Activated naive CD4-positive, alpha-beta T cell treated with Interleukin-2 at 50 U/mL for 16 hours (primary cell): ENCODE measurements around the gene PUM1.

Source experiments
- DNase-seq: peaks from one replicate; pipeline ENCODE4 v3.0.0-alpha.2; 2020

Gene PUM1

DNA sequence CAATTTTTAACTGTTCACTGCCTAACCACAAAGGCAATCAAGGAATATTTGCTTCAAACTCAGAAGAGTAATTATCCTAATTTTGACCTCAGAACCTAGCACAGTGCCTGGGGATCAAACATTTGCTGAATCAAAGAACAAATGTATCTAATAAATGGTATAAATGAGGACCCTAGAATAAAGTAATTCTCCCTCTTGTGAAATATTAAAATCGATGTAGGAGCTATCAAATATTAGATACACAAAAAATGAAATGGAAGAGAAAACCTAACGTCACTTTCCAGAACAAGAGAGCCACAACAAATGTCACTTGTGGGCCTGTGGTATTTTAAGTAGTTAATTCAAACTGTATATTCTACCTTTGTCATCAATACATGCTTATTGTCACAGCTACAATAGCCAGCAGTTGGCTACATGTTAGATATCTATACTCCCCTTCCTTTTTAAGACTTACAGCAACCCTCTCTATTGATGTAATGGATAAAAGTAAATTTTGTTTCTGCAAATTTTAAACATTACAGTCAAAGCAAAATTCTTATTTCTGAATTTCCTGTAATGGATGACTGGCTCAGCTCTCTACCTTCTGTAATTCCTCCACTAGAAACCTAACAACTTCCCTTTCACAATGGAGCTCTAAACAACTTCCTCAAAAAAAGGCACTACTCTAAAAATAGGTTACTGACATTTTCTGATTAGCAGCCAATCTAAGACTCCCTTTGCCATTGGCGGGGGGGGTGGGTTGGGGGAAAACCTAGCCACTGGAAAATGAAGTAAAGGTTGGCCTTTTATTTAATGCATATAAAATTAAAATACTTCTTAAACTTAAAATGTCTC, 37.6 kb downstream of the PUM1 start:
- no peak for DNase-seq

- DNase-seq = no peak
These were observed 43.3 kb downstream of the PUM1 start for GRCh38 chr1:31022259-31022658.

GRCh38 chr1:31020007-31020790, 45.3 kb downstream of the PUM1 start:
- no peak for DNase-seq

- DNase-seq = no peak
These were observed 46.1 kb downstream of the PUM1 start for GRCh38 chr1:31019401-31019800.

- no peak for DNase-seq
These were observed 48.6 kb downstream of the PUM1 start for GRCh38 chr1:31016868-31017267.

- DNase-seq = no peak
These were observed 52.2 kb downstream of the PUM1 start for GRCh38 chr1:31013187-31013864.

- no peak for DNase-seq
These were observed 53.1 kb downstream of the PUM1 start for GRCh38 chr1:31012210-31012924.

DNA sequence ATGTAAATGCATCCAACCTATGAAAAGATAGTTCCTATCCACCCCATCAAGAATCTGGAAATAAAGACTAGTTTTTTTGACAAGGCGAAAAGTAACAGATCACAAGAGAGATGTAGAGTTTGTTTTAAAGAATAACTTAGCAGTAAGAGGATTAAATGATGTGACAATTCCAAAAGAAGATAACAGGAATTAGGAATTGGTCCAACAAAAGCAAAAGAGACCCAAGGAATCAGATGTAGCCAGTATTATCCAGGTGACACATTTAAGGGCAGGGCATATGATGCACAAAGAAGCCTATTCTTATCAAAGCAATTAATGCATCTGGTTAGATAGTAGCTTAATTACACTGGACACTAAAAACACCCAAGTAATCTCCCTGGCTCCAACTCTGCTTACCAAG, 53.8 kb downstream of the PUM1 start:
- no peak for DNase-seq

- DNase-seq = peak; percentile 21
These were observed 55.2 kb downstream of the PUM1 start for GRCh38 chr1:31010086-31010989.

- DNase-seq = no peak
These were observed 58.0 kb downstream of the PUM1 start for GRCh38 chr1:31007462-31007991.

DNA sequence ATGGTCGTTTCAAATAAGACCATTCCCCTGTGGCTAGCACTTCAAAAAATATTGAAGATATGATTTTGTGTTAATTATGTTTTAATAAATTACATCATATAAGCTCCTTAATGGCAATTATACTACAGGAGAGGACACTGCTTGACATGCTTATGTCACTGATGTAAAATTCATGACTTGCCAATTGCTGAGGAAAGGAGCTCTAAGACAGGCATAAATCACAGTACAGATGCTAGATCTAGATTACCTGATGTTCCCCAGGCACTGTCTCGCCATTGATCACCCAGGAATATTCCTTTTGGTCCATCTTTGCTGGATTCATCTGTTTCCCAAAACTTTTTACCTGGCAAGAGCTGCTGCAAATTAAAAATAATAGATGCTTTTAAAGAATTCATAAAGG, 58.8 kb downstream of the PUM1 start:
- no peak for DNase-seq

DNA sequence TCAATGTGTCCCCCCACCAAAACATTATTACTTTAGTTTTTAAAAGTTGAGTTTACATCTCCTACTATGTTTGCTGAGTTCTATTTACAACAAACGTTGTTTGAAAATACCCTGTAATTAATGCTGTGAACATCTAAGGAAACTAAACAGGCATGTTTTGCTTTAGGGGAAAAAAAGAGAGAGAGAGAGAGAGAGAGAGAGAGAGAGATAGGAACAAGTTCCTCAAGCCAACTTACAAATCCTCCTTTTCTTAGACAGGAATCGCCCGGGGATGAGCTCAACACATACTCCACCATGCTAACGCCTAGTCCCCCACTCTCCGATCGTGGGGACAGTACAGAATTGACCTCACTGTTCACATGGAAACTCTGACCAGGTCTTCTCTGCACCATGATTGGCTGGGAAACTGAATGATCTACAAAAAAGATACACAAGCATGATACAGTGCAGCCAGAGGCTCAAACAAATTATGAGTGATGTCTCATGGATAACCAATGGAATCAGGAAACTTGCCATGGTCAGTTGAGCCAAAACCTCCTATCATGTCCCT, 59.8 kb downstream of the PUM1 start:
- DNase-seq = no peak

GRCh38 chr1:31005198-31005597, 60.3 kb downstream of the PUM1 start:
- no peak for DNase-seq

GRCh38 chr1:31004231-31004621, 61.3 kb downstream of the PUM1 start:
- no peak for DNase-seq

DNA sequence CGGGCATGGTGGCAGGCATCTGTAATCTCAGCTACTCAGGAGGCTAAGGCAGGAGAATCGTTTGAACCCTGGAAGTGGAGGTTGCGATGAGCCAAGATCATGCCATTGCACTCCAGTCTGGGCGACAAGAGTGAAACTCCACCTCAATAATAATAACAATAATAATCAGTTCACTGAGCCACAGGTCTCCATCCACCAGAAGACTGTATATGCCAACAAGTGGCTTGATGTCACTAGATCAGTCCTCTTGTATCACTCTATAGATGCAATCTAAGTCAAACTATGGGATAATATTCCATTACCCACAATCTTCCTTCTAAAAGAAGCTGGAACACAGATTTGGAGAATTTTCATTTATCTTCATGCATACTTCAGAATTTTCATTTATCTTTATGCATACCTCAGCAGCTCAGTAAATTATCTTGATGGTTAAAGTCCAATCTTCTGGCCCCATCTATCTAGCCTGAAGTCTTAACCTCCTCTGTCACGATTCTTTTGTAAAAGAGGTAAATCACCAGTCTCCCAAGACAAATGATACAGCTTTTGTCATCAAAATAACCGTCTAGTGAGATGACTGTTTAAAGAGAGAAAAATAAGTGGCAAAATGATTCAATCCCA, 61.8 kb downstream of the PUM1 start:
- no peak for DNase-seq

- DNase-seq = no peak
These were observed 65.2 kb downstream of the PUM1 start for GRCh38 chr1:31000301-31000700.

GRCh38 chr1:30998887-30999286, 66.6 kb downstream of the PUM1 start:
- no peak for DNase-seq

DNA sequence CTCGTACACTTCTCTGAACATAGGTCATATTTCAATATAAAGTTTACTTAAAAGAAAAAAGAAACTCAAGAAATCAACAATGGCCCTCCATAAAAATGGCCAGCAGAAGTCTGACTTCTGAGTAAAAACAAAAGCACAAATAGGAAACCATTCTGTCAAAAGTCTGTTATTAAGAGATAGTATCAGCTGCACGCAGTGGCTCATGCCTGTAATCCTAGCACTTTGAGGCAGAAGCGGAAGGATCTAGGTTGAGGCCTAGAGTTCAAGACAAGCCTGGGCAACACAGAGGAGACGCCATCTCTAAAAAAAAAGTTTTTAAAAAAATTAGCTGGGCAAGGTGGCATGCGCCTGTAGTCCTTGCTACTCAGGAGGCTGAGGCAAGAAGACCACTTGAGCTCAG, 67.3 kb downstream of the PUM1 start:
- DNase-seq = no peak

DNA sequence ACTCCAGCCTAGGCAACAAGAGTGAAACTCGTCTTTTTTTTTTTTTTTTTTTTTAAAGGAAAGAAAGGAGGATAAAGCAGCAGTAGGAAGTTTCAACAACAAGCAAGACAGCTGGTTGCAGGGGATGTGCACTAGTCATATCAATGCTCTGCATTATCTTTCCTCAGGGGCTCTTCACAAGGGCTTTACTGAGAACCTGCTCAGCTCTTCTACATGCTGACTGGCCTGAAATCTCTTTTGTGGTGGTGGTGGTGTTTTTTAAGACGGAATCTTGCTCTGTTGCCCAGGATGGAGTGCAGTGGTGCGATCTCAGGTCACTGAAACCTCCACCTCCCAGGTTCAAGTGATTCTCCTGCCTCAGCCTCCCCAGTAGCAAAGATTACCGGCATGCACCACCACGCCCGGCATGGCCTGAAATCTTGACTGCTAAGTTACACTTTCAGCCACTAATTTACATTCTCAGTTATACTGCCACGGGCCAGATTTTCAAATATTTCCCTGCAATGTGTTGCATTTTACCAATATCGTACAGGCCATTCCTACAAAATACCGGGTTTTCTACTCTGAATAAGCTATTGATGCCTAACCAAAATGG, 68.0 kb downstream of the PUM1 start:
- DNase-seq = no peak

DNA sequence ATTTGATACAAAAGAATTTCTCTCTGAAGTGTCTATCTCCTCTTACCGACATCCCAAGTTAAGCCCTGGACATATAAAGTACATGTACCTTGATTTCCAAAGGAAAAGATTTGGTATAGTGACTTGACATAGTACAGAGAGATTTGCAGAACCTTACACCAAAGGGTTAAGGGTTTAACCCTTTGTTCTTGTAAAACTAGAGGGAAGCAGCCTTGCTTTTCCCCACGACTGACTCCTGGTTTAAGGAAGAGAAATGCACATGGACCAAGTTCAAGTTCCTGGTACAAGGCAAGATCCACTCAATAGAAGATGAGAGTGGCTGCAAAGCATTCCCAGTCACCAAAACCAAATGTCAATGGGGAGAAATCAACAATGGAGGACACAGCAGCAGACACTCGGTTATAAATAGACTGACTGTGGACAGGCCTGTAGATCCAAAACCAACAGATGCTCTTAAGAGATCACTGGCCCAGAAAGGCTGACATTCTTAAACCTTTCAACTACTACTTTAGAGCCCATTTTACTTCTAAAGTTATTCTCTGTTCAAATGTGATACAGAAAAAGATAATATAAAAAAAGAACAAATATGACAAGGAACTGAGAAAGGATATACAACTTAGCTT, 69.4 kb downstream of the PUM1 start:
- DNase-seq = no peak
